ENCODE data around the gene NDUFB10. TPM values are rescaled to one million over a fixed set of nuclear protein-coding genes. Genes with fewer than 3 reads are reported as not detected.

Gene NDUFB10
- total RNA-seq, 3 donors from 2014 or later = 204 to 212 (median 210) TPM

DNA sequence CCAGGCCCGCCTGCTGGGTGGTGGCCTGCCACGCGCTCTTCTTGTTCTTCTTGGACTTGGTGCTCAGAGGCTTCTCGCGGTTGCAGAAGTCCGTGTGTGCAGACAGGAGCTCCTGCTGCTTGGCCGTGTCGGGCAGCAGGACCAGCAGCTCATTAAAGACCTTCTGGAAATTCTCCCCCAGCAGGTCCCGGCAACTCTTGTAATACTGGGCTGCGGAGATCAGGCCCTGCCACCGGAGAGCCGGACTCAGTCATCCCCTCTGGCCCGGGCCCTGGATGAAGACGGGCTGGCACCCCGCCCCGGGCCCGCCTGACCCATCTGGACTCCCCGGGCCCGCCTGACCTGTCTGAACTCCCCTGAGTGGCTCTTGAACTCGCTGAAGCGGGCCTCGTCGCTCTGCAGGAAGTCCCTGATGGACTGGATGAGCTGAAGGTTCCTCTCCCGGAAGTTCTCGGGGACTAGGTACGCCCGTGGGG lies 39.1 kb downstream of the NDUFB10 start:
- no peaks in the 10 kb centered on the region for H3K9me3 ChIP-seq
- TF ChIP-seq, protein P1, sequence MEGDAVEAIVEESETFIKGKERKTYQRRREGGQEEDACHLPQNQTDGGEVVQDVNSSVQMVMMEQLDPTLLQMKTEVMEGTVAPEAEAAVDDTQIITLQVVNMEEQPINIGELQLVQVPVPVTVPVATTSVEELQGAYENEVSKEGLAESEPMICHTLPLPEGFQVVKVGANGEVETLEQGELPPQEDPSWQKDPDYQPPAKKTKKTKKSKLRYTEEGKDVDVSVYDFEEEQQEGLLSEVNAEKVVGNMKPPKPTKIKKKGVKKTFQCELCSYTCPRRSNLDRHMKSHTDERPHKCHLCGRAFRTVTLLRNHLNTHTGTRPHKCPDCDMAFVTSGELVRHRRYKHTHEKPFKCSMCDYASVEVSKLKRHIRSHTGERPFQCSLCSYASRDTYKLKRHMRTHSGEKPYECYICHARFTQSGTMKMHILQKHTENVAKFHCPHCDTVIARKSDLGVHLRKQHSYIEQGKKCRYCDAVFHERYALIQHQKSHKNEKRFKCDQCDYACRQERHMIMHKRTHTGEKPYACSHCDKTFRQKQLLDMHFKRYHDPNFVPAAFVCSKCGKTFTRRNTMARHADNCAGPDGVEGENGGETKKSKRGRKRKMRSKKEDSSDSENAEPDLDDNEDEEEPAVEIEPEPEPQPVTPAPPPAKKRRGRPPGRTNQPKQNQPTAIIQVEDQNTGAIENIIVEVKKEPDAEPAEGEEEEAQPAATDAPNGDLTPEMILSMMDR (IDR thresholded peaks at IDR 0.05) = no peak
- H3K4me3 ChIP-seq = no peak overlapping the region
- DNase-seq = no peak
- intact Hi-C loops (cut with DNase I, micrococcal nuclease) = no loop called here
- H3K4me1 ChIP-seq (ENCODE audit: low read depth) = peaks cover 4% of the 10 kb centered on the region
- H3K36me3 ChIP-seq (ENCODE audit: low read depth) = peaks cover 17% of the 10 kb centered on the region
- no peak for ATAC-seq

DNA sequence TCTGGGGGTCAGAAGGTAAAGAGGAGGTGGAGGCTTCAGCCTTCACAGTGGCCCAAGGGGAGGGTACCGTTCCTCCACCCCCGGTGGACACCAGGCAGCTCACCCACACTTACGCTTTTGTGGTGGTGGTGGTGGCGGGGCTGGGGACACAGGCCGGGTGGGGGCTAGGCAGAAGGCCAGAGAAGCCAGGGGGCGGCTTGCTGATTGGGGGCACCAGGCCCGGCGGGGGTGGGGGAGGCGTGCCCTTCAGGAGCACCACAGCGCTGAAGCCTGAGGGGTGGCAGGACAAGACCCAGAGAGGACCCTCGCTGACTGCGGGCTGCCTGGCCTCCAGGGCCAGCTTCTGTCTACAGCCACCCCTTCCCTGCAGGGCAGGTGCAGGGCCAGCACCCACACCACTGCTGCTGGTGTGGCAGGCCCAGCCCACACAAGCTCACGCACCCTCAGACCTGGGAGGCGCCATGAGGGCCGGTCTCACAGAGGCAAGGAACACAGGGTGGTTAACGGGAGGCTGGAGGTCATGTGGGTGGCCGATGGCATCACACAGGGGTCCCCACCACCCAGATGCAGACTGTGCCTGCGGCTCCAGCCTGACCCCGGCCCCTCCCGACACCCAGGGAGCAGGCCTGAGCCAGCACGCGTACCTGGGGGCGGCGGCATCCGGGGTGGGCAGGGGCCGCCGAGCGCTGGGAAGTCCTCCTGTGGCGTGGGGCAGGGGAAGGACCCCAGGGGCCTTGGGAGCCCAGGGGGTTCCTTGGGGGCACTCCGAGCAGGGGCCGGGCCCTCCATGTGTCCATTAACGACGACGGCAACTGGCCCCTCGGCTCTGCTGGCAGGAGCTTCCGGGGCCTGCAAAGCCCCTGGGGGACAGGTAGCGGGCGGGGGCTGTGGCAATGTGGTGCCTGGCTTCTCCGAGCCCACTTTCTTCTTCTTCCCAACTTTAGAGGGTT lies 39.8 kb downstream of the NDUFB10 start:
- H3K4me1 ChIP-seq (ENCODE audit: low read depth) = peaks cover 11% of the 10 kb centered on the region
- intact Hi-C loops (cut with DNase I, micrococcal nuclease) = no loop called here
- peaks cover 17% of the 10 kb centered on the region for H3K36me3 ChIP-seq (ENCODE audit: low read depth)
- no peaks in the 10 kb centered on the region for H3K9me3 ChIP-seq
- DNase-seq (no peak), ATAC-seq (no peak)
- TF ChIP-seq, protein P1 (IDR thresholded peaks at IDR 0.05) = no peak
- no peak overlapping the region for H3K4me3 ChIP-seq

DNA sequence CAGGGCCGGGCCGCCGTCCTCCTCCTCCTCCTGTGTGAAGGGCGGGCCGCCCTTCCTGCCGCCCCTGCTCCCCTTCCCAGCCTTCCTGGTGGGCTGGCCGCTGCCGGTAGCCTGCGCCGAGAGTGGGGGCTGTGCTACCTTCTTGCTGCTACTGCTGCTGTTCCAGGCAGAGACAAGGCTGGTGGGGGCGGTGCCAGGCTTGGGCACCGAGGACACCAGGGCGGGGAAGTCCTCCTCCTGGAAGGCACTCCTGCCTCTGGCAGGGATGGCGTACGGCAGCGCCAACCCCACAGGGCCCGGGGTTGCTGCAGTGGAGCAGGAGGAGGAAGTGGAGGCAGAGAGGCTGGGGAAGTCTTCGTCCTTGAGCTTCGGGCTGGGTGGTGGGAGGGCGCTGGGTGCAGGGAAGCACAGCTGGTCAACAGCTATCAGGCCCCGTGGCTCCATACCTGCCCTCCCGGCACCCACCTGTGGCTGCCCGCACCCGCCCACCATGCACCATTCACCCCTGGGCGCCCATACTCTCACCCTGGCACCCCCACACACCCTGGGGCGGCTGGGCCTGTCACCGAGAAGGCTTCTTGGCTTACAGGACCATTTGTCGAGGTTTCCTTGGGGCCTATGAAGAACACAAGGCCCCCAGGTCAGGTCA lies 40.7 kb downstream of the NDUFB10 start:
- intact Hi-C loops (cut with DNase I, micrococcal nuclease) = no loop called here
- TF ChIP-seq, protein P1 (IDR thresholded peaks at IDR 0.05) = no peak
- peaks cover 17% of the 10 kb centered on the region for H3K4me1 ChIP-seq (ENCODE audit: low read depth)
- H3K4me3 ChIP-seq = no peak overlapping the region
- ATAC-seq = no peak
- H3K9me3 ChIP-seq = no peaks in the 10 kb centered on the region
- peaks cover 17% of the 10 kb centered on the region for H3K36me3 ChIP-seq (ENCODE audit: low read depth)
- DNase-seq = no peak

DNA sequence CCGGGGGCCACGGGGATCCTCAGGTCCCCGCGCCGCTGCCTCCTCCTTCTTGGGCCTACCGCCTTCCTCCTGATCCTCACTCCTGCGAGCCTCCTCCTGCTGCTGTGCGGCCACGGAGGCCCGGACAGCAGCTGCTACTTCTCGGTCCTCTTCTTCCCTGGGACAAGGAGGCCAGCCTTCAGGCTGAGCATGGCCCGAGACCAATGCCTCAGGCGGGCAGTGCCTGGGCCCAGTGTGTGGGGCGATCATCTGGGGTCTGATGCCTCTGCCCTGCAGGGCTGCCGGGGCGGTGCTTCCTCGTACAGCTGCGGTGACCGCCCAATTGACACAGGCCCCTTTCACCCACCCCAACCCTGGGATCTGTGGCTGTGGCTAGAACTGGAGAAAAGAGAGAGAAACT lies 41.7 kb downstream of the NDUFB10 start:
- Histone ChIP-seq H3K36me3 (ENCODE audit: low read depth) (peaks cover 17% of the 10 kb centered on the region), H3K4me3 (no peak overlapping the region), H3K4me1 (ENCODE audit: low read depth) (peaks cover 19% of the 10 kb centered on the region), H3K9me3 (no peaks in the 10 kb centered on the region)
- intact Hi-C loops (cut with DNase I, micrococcal nuclease) = no loop called here
- no peak for ATAC-seq
- no peak for DNase-seq
- TF ChIP-seq, protein P1 (IDR thresholded peaks at IDR 0.05) = no peak

DNA sequence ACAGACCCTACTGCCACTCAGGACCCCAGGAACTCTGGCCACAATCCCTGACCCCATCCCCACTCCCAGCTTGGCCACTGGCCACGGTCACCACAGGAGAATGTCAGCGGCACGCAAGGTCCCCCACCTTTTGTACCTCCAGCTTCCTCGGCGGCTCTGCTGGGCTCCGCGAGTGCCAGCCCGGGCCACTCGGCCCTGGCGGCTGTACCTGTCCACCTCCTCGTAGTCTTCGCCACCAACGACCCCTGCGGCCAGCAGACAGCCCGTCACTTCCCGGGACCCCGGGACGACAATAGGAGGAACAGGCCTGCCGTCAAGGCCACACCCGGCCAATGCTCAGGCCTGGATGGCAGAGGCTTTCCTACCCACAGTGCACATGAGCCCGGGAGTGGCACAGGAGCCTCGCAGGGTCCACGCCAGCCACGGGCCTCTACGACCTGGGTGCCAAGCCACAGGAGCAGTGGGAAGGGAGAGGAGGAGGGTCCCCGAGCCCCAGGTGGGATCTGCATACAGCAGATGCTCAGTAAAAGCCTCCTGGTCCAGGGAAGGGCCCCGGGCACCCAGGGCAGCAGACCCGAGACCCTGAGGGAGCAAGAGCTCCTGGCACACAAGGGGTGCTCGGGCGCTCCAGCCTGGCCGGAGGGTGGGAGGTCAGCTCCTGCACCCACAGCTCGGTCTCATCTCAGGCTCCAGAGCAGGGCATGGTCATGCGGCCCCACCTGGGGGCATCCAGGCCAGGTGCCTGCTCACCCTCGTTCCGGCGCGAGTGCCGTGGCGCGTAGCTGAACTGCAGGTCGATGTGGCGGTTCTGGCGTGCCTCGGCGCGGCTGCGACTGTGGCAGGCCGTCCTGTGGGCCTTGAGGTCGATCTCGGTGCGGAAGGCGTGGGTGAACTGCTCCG lies 42.4 kb downstream of the NDUFB10 start:
- no peaks in the 10 kb centered on the region for H3K9me3 ChIP-seq
- no peak for DNase-seq
- ATAC-seq = no peak
- intact Hi-C loops (cut with DNase I, micrococcal nuclease) = no loop called here
- H3K36me3 ChIP-seq (ENCODE audit: low read depth) = peaks cover 17% of the 10 kb centered on the region
- TF ChIP-seq, protein P1 (IDR thresholded peaks at IDR 0.05) = no peak
- peaks cover 18% of the 10 kb centered on the region for H3K4me1 ChIP-seq (ENCODE audit: low read depth)
- H3K4me3 ChIP-seq = no peak overlapping the region
